ENCODE results near the gene FNIP1. TPM values are rescaled to one million over a fixed set of nuclear protein-coding genes. Genes with fewer than 3 reads are reported as not detected.
A peak's percentile ranks its signal among the peaks of the same experiment; 100 is the strongest.

FNIP1 gene
- total RNA-seq, 1 donor from 2014 or later: 17.5 TPM

GRCh38 chr5:131644822-131645221 lies 152.0 kb downstream of the FNIP1 start:
- intact Hi-C loops (cut with micrococcal nuclease): no loop called here
- no peak overlapping the region for H3K4me3 Mint-ChIP-seq

GRCh38 chr5:131644370-131644769 lies 152.4 kb downstream of the FNIP1 start:
- H3K9me3 Mint-ChIP-seq: no peaks in the 10 kb centered on the region
- no peak overlapping the region for H3K27ac Mint-ChIP-seq
- no peak overlapping the region for H3K4me3 Mint-ChIP-seq
- no peak for DNase-seq
- H3K36me3 Mint-ChIP-seq (ENCODE audit: low read depth): peaks cover 33% of the 10 kb centered on the region
- intact Hi-C loops (cut with micrococcal nuclease): no loop called here
- no peaks in the 10 kb centered on the region for H3K27me3 Mint-ChIP-seq
- H3K4me1 Mint-ChIP-seq: peaks cover 15% of the 10 kb centered on the region

More at GRCh38 chr5:131644822-131645221, 152.0 kb downstream of the FNIP1 start:
- DNase-seq: no peak
- Mint-ChIP-seq H3K4me1 (peaks cover 10% of the 10 kb centered on the region), H3K36me3 (ENCODE audit: low read depth) (peaks cover 36% of the 10 kb centered on the region), H3K9me3 (no peaks in the 10 kb centered on the region), H3K27ac (no peak overlapping the region), H3K27me3 (no peaks in the 10 kb centered on the region)

DNA sequence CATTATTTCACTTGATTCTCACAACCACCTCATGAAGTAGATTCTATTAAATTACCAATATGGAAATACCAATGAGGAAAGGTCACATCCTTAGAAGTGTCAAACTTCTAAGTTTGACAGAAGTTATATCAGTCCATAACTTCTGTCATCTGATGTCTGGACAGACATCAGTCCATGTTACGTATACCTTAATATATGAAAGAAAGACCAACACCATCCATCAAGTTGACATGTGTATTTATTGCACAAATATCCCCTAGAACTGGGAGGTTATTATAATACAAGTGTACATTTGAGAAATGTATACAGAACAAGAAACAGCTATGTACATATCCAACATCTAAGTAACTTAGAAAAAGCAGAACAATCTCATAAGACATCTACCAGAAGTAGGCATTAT lies 155.3 kb downstream of the FNIP1 start:
- no peak for DNase-seq
- Mint-ChIP-seq H3K4me1 (peaks cover 23% of the 10 kb centered on the region), H3K36me3 (ENCODE audit: low read depth) (peaks cover 25% of the 10 kb centered on the region), H3K27ac (no peak overlapping the region), H3K4me3 (no peak overlapping the region), H3K27me3 (no peaks in the 10 kb centered on the region), H3K9me3 (no peaks in the 10 kb centered on the region)
- intact Hi-C loops (cut with micrococcal nuclease): no loop called here

DNA sequence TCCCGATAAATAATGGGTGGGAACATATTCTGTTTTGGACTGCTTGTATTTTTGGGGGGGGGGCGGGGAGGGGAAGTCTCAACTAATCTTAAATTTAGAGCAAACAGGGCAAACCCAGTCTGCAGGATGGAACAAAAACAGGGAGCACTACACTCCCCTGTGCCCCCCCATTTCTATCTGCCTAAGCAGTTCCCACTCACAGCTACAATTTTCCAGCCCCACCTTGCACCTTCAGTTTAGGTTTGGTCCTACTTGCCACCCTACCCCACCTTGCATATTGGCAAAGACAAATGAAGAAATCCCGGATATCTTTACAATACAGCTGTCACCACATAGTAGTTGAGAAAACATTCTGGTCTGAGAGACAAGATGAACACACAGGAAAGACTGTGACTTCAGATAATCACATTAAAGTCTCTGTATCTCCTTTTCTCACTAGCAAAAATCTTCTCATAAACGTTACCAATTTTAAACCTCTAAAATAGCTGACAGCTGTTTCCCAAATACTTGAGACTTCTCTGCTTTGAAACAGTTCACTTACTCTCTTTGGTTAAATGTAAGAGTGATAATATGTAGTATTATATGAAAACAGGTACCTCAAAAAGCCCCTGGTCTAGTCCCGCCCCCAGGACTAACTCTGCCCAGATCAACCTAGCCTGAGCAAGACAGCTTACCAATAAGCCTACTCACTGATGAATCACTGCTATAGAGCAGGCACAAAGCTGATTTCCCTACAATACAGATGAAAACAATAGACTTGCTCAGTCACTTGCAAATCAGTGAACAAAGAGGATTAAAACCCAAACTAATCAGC lies 156.6 kb downstream of the FNIP1 start:
- intact Hi-C loops (cut with micrococcal nuclease): no loop called here
- peak; percentile 75 for DNase-seq
- H3K27me3 Mint-ChIP-seq: peaks cover under 1% of the 10 kb centered on the region
- peak overlapping the region; percentile 51 for H3K4me3 Mint-ChIP-seq
- H3K4me1 Mint-ChIP-seq: peaks cover 29% of the 10 kb centered on the region
- H3K36me3 Mint-ChIP-seq (ENCODE audit: low read depth): peaks cover 19% of the 10 kb centered on the region
- H3K27ac Mint-ChIP-seq: peak overlapping the region; percentile 76
- no peaks in the 10 kb centered on the region for H3K9me3 Mint-ChIP-seq

DNA sequence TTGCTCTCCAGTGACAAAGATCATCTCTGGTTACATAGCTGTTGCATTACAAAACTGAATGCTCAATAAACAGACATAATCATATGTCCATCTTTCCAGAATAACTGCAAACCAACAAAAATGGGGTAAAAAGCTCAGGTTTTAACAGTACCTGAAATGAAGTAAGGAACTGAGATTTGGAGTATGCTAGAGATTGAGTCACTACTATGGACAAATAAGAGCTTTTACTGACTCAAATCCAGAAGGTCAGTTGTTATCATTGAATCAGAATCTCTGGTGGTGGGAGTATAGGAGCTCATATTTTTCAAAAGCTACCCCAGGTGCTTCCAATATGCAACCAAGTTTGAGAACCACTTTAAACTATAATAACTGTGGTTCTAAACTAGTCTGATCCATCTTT lies 157.7 kb downstream of the FNIP1 start:
- Mint-ChIP-seq H3K36me3 (ENCODE audit: low read depth) (peaks cover 12% of the 10 kb centered on the region), H3K27ac (peak overlapping the region; percentile 23)

GRCh38 chr5:131637694-131638093 lies 159.1 kb downstream of the FNIP1 start:
- H3K4me1 Mint-ChIP-seq: peaks cover 33% of the 10 kb centered on the region
- peaks cover 6% of the 10 kb centered on the region for H3K36me3 Mint-ChIP-seq (ENCODE audit: low read depth)
- H3K9me3 Mint-ChIP-seq: no peaks in the 10 kb centered on the region
- H3K27me3 Mint-ChIP-seq: peaks cover 3% of the 10 kb centered on the region
- intact Hi-C loops (cut with micrococcal nuclease): loop anchor here (5.0 to 10.0 kb wide), 4 partner anchors 105 to 1417 kb away; partner anchors contain the start of genes CDC42SE2 and HSPA4
- no peak overlapping the region for H3K4me3 Mint-ChIP-seq
- H3K27ac Mint-ChIP-seq: no peak overlapping the region
- no peak for DNase-seq

More for the DNA sequence above, 157.7 kb downstream of the FNIP1 start:
- no peak overlapping the region for H3K4me3 Mint-ChIP-seq
- H3K27me3 Mint-ChIP-seq: peaks cover 3% of the 10 kb centered on the region
- H3K9me3 Mint-ChIP-seq: no peaks in the 10 kb centered on the region
- intact Hi-C loops (cut with micrococcal nuclease): loop anchor here (5.0 to 10.0 kb wide), 4 partner anchors 107 to 1416 kb away; partner anchors contain the start of genes CDC42SE2 and HSPA4
- DNase-seq: no peak
- H3K4me1 Mint-ChIP-seq: peaks cover 29% of the 10 kb centered on the region

DNA sequence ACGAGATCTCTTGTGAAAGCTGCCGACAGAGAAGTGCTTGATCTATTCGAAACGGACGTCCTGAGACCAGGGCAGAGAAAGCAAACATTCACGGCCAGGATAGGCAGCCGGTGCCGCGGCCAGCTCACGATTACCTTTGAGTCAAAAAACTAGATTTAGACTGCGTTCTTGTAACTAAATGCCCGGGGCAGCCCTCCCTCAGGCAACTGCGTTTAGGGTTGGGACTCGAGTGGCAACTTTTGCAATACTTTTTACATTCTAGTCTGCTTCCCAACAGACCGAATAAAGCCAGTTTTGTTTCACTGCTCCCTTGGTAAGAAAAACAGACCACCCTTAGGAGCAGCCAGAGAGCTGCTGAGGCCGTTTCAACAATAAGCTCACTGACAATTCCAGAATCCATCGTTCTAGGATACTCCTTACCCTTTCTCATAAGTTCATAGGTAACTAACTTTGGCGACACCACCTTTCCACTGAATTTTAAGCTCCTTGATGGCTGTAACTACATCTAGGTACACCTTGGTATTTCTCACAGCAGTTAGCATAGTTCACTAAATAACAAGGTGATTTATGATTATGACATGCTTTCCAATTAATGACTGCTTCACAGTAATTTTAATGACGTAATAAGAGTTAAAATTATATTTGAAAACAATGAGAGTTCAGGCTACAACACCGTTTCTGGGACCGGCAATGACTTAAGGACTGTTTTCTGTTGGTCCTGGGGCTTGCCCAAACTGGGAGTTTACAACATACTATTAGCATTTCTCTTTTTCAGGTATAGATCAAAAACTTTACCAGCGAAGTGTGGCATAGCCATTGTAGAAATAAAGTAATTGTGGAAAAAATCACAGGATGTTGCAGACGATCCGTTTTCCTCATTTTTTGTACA lies 160.9 kb downstream of the FNIP1 start:
- Mint-ChIP-seq H3K4me3 (peak overlapping the region; percentile 96), H3K9me3 (no peaks in the 10 kb centered on the region), H3K4me1 (peaks cover 31% of the 10 kb centered on the region), H3K36me3 (ENCODE audit: low read depth) (peaks cover 3% of the 10 kb centered on the region), H3K27ac (peak overlapping the region; percentile 96), H3K27me3 (peaks cover 3% of the 10 kb centered on the region)
- intact Hi-C loops (cut with micrococcal nuclease): loop anchor here (1.0 to 10.0 kb wide), 10 partner anchors 35 to 1419 kb away; partner anchors contain the start of genes CDC42SE2, FNIP1, HSPA4 and LYRM7
- DNase-seq: peak; percentile 65

DNA sequence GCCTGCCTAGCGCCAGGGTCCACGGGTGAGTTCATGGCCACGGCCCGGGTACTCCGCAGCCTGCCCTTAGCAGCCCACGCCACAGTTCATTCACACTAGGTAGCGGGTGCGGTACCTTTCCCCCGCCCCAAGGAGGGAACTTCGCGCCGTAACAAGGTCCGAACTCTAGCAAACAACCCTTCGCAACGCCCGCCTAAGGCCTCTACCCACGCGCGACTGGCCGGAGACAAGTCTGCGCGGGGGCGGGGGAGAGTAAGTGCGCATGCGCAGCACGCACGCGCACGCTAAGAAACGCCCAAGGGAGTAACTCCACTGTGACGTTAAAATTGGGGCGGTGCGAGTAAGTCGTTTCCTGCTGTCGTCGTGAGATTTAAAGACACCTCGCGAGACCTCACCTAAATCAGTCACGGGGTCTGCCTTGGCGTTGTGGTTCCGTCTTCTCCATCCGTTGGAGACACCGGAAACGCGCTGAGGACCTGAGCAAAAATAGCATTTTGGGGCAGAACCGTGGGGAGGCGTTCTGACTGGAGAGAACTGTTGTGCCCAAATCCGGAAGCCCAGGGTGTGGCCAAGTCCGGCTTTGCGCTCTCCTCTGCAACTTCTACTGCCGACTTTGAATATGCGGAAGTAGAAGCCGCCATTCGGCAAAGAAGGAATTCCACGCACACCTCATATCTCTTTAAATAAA lies 161.7 kb downstream of the FNIP1 start, which contains the start of gene RAPGEF6:
Gene RAPGEF6 (minus strand): TSS at position 234 of the 688 bp plus-strand sequence. CDS start 199 bp downstream, at position 35.
- Mint-ChIP-seq H3K27me3 (peaks cover 3% of the 10 kb centered on the region), H3K27ac (peak within 1 kb of the TSS; percentile 96), H3K9me3 (no peaks in the 10 kb centered on the region), H3K4me1 (peaks cover 25% of the 10 kb centered on the region), H3K4me3 (peak within 1 kb of the TSS; percentile 96), H3K36me3 (ENCODE audit: low read depth) (peaks cover 3% of the 10 kb centered on the region)
- peak; percentile 99 for DNase-seq
- intact Hi-C loops (cut with micrococcal nuclease): loop anchor here (1.0 to 10.0 kb wide), 11 partner anchors 36 to 1420 kb away; partner anchors contain the start of genes CDC42SE2, FNIP1, HSPA4 and LYRM7

- Mint-ChIP-seq H3K4me3 (peak overlapping the region; percentile 96), H3K27me3 (peaks cover 3% of the 10 kb centered on the region), H3K9me3 (no peaks in the 10 kb centered on the region), H3K27ac (peak overlapping the region; percentile 96), H3K4me1 (peaks cover 25% of the 10 kb centered on the region), H3K36me3 (ENCODE audit: low read depth) (peaks cover 3% of the 10 kb centered on the region)
- DNase-seq: peak; percentile 89
- intact Hi-C loops (cut with micrococcal nuclease): loop anchor here (1.0 to 10.0 kb wide), 6 partner anchors 36 to 1420 kb away; partner anchors contain the start of genes HSPA4 and LYRM7
Observed at GRCh38 chr5:131634666-131634995, 162.2 kb downstream of the FNIP1 start.

- Mint-ChIP-seq H3K36me3 (ENCODE audit: low read depth) (peaks cover 4% of the 10 kb centered on the region), H3K4me3 (peak overlapping the region; percentile 96), H3K9me3 (no peaks in the 10 kb centered on the region), H3K4me1 (peaks cover 24% of the 10 kb centered on the region), H3K27ac (peak overlapping the region; percentile 96), H3K27me3 (peaks cover 3% of the 10 kb centered on the region)
- DNase-seq: no peak
- intact Hi-C loops (cut with micrococcal nuclease): loop anchor here (1.0 to 10.0 kb wide), 6 partner anchors 37 to 1421 kb away; partner anchors contain the start of genes HSPA4 and LYRM7
Observed at GRCh38 chr5:131634238-131634637, 162.6 kb downstream of the FNIP1 start.

DNA sequence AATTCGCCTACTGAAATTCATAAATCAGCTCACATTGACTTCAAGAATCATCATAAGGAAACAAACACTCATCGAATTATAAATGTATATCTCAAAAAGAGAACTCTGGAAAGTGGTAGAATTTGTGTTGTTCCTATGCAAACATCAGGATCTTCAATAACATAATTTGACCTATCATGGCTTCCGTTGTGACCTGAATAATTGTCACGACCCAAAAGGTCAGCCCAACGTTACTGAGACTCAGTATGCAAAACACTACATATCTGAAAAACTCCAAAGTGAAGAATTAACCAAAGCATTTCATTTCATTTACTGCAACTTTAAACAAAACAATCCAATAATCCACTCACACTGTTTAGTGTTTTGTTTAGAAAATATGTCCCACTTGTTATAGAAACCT lies 163.0 kb downstream of the FNIP1 start:
- Mint-ChIP-seq H3K4me3 (peak overlapping the region; percentile 96), H3K4me1 (peaks cover 25% of the 10 kb centered on the region), H3K36me3 (ENCODE audit: low read depth) (peaks cover 8% of the 10 kb centered on the region), H3K27ac (peak overlapping the region; percentile 96), H3K27me3 (peaks cover 3% of the 10 kb centered on the region), H3K9me3 (no peaks in the 10 kb centered on the region)
- intact Hi-C loops (cut with micrococcal nuclease): loop anchor here (1.0 to 10.0 kb wide), 6 partner anchors 37 to 1421 kb away; partner anchors contain the start of genes HSPA4 and LYRM7
- DNase-seq: no peak

DNA sequence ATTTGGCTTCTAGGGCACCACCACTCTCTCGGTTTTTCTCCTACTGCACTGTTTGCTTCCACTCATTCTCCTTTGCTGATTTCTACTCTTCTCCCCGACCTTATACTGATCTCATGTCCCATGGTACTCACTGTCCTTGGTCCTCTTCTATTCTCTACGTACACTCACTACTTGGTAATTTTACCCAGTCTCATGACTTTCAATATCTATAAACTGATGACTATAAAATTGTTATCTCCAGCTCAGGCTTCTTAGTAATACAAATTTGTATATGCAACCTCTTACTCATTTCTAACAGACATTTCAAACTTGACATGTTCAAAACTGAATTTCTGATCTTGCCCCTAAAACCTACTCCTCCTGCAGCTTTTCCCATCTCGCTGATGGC lies 165.9 kb downstream of the FNIP1 start:
- Mint-ChIP-seq H3K27me3 (peaks cover 3% of the 10 kb centered on the region), H3K4me3 (no peak overlapping the region), H3K9me3 (no peaks in the 10 kb centered on the region), H3K36me3 (ENCODE audit: low read depth) (peaks cover 14% of the 10 kb centered on the region), H3K27ac (no peak overlapping the region), H3K4me1 (peaks cover 28% of the 10 kb centered on the region)
- intact Hi-C loops (cut with micrococcal nuclease): loop anchor here (10.0 kb wide), 1 partner anchor 1424 kb away; the partner anchor contains the start of gene HSPA4
- DNase-seq: no peak

Data from activated CD4-positive, alpha-beta T cell treated with anti-CD3 and anti-CD28 coated beads, Interleukin-2, amount 10 ng/mL, durations not matched to agents 24 days and 14 days (primary cell).